ENCODE measurements around the gene RNU7-1. TPM values are rescaled to one million over a fixed set of nuclear protein-coding genes. Genes with fewer than 3 reads are reported as not detected.

The RNU7-1 gene
- total and polyA plus RNA-seq, 2 of the 4 experiments (the other 2 are of a cell fraction) = not detected

- Histone ChIP-seq H3K36me3 (ENCODE audit: control insufficient read depth, insufficient read depth, low read length) (peaks cover 41% of the 10 kb centered on the region), H3K9me1 (ENCODE audit: insufficient read depth, low read length) (peaks cover 6% of the 10 kb centered on the region; the same call in 1 of the 2 replicates), H4K8ac (ENCODE audit: low read depth in 2 of 2, low read length in 2 of 2) (no peak overlapping the region), H2AFZ (replicated peaks; ENCODE audit: low read length, poor library complexity) (no peak overlapping the region), H3K4me2 (ENCODE audit: low read depth, low read length) (no peak overlapping the region), H3K23ac (ENCODE audit: low read depth, low read length) (no peak overlapping the region), H3K56ac (ENCODE audit: extremely low read depth, insufficient read depth, low read length) (no peak overlapping the region), H3K4ac (ENCODE audit: low read depth, low read length) (no peak overlapping the region), H3K18ac (ENCODE audit: low read depth, low read length) (no peak overlapping the region), H4K5ac (ENCODE audit: low read depth, low read length) (no peak overlapping the region), H3K9me3 (ENCODE audit: control insufficient read depth, insufficient read depth, low read length) (no peaks in the 10 kb centered on the region), H3K79me1 (ENCODE audit: low read depth in 1 of 2, low read length in 2 of 2) (peaks cover 22 to 31% of the 10 kb centered on the region in 2 experiments; a peak in 3 of 4 replicates), H2BK15ac (ENCODE audit: low read depth, low read length) (no peak overlapping the region), H2BK5ac (ENCODE audit: low read depth, low read length, poor library complexity, severe bottlenecking) (no peak overlapping the region), H3K4me3 (ENCODE audit: insufficient read depth, low read depth, low read length) (no peak overlapping the region), H4K20me1 (ENCODE audit: insufficient read depth, low read length) (no peaks in the 10 kb centered on the region; the same call in 1 of the 2 replicates), H4K91ac (ENCODE audit: insufficient read depth, low read depth, low read length) (no peak overlapping the region), H3K14ac (replicated peaks; ENCODE audit: low read depth, low read length) (no peak overlapping the region), H3K27ac (ENCODE audit: insufficient read depth, low read length) (no peak overlapping the region), H3K9ac (ENCODE audit: low read depth, low read length) (no peak overlapping the region), H3K27me3 (ENCODE audit: control insufficient read depth, insufficient read depth, low read length) (no peaks in the 10 kb centered on the region), H2AK9ac (replicated peaks; ENCODE audit: low read depth, low read length, poor library complexity) (peak overlapping the region; percentile 66), H2BK120ac (ENCODE audit: low read depth, low read length) (no peak overlapping the region), H2BK20ac (ENCODE audit: low read depth, low read length) (no peak overlapping the region), H3K4me1 (ENCODE audit: control insufficient read depth, insufficient read depth, low read length) (peaks cover 22% of the 10 kb centered on the region), H2AK5ac (ENCODE audit: low read depth, low read length) (no peak overlapping the region)
- in situ Hi-C loops (cut with MboI; ENCODE audit: low sequenced_read_pairs) (no loop called here), dilution Hi-C loops (cut with HindIII; ENCODE audit: low sequenced_read_pairs, unreplicated experiment) (no loop called here), intact Hi-C loops (cut with micrococcal nuclease) (no loop called here)
- TF ChIP-seq MXI1 (IDR thresholded peaks at IDR 0.05; ENCODE audit: borderline replicate concordance, low read depth, low read length) (no peak), RCOR1 (IDR thresholded peaks at IDR 0.05; ENCODE audit: insufficient replicate concordance, low read length) (no peak), USF2 (IDR thresholded peaks at IDR 0.05; ENCODE audit: low read depth, low read length) (no peak), POLR2A (IDR thresholded peaks at IDR 0.05; ENCODE audit: low read depth, low read length) (no peak), ELK1 (IDR thresholded peaks at IDR 0.05; ENCODE audit: borderline replicate concordance, low read depth, low read length) (no peak), NFE2L2 (IDR thresholded peaks at IDR 0.05; ENCODE audit: low read depth, low read length) (no peak), RAD21 (IDR thresholded peaks at IDR 0.05; ENCODE audit: low read length) (no peak), RFX5 (IDR thresholded peaks at IDR 0.05; ENCODE audit: low read depth, low read length) (no peak), FOS (IDR thresholded peaks at IDR 0.05; ENCODE audit: low read depth, low read length) (no peak), SMC3 (IDR thresholded peaks at IDR 0.05; ENCODE audit: low read depth, low read length) (no peak), CHD1 (IDR thresholded peaks at IDR 0.05; ENCODE audit: low read depth, low read length) (no peak), CEBPB (IDR thresholded peaks at IDR 0.05; ENCODE audit: low read depth, low read length) (no peak), CTCF (conservative IDR thresholded peaks at IDR 0.05; ENCODE audit: low read depth, low read length) (no peak)
- CTCF ChIA-PET = interaction anchor here (1.1 kb wide), 1 partner anchor 10 kb away, joined by 3 read pairs; no protein-coding TSS in a partner anchor
- ATAC-seq (ENCODE audit: low read depth) = no peak
- no peak for DNase-seq
- BruUV-seq (replicated peaks) = no TSS peak
- 90% methylated on average over 4 of the region's 9 CpGs; no CpG with 5 or more reads in 1 of the 2 experiments for WGBS, 2 experiments (ENCODE audit: extremely low coverage in 2 of 2, insufficient read length in 1 of 2)
- POLR2A ChIA-PET (ENCODE audit: unreplicated experiment) = no interaction called here
Observed at GRCh38 chr12:6921996-6922946, 21.3 kb upstream of the RNU7-1 start.

All from IMR-90 (cell line).